Hepatocyte (in vitro differentiated cells): ENCODE measurements around the gene FAM221B.

Experiments used
- CTCF ChIP-seq: fragments of 200-600 bp; sonication (generic); IDR thresholded peaks from 2 replicates; pipeline ENCODE4 v1.5.1; 2016; ENCODE audit warnings: antibody characterized with exemption, mild to moderate bottlenecking; ENCODE audit not compliant: poor library complexity
- EZH2 ChIP-seq: fragments of 200-600 bp; sonication (generic); IDR thresholded peaks from 2 replicates; pipeline ENCODE4 v1.6.1; 2016; ENCODE audit warnings: antibody characterized with exemption, mild to moderate bottlenecking, borderline replicate concordance
- EZH2phosphoT487 ChIP-seq: fragments of 200-600 bp; sonication (generic); IDR thresholded peaks from one replicate; pipeline ENCODE4 v1.6.1; 2018; ENCODE audit warnings: antibody characterized with exemption, mild to moderate bottlenecking, low read depth, moderate library complexity; ENCODE audit not compliant: unreplicated experiment, severe bottlenecking

GRCh38 chr9:35812025-35812602 is 16.4 kb downstream of the FAM221B start, which contains the start of gene SPAG8:
- TF ChIP-seq CTCF (no peak), EZH2 (no peak), EZH2phosphoT487 (no peak)
